Activated naive CD8-positive, alpha-beta T cell treated with anti-CD3 and anti-CD28 coated beads, Interleukin-2, amount 10 ng/mL, durations not matched to agents 7 days and 5 days (primary cell): Measurements from ENCODE around the gene BORCS6. TPM values are rescaled to one million over a fixed set of nuclear protein-coding genes. Genes with fewer than 3 reads are reported as not detected.

Experiments used
- ATAC-seq: fragments of 150-1000 bp; cut with Tn5 transposase; one replicate; pipeline ENCODE4 v1.10.0; 2021; ENCODE audit warnings: low read depth, moderate library complexity
- POLR2A ChIA-PET: fragments of 350-600 bp; sonication (Branson Sonifier 250); formaldehyde crosslinking; loops from one replicate; lab custom pipeline; 2021; ENCODE audit warnings: antibody characterized with exemption; lab: Charles Lee
- DNase-seq: peaks from one replicate; pipeline ENCODE4 v3.0.0; 2021
- H3K27ac Mint-ChIP-seq: one replicate; pipeline ENCODE4 v1.8.0; 2022; ENCODE audit warnings: mild to moderate bottlenecking, mixed read lengths
- H3K27me3 Mint-ChIP-seq: one replicate; pipeline ENCODE4 v1.8.0; 2022; ENCODE audit warnings: mild to moderate bottlenecking, moderate library complexity, mixed read lengths
- H3K36me3 Mint-ChIP-seq: one replicate; pipeline ENCODE4 v1.8.0; 2021; ENCODE audit warnings: mild to moderate bottlenecking, mixed read lengths
- H3K4me1 Mint-ChIP-seq: one replicate; pipeline ENCODE4 v1.8.0; 2021; ENCODE audit warnings: mixed read lengths
- H3K4me3 Mint-ChIP-seq: one replicate; pipeline ENCODE4 v1.8.0; 2022; ENCODE audit warnings: mild to moderate bottlenecking, moderate library complexity, mixed read lengths
- H3K9me3 Mint-ChIP-seq: one replicate; pipeline ENCODE4 v1.8.0; 2021; ENCODE audit warnings: mixed read lengths
- microRNA-seq: library from miRNA; unstranded; fragments of <30 nt; microRNA quantifications from one replicate; pipeline ENCODE4 v1.2.0, GENCODE V29; 2022
- total RNA-seq, 2 experiments: library from RNA; stranded (reverse); gene quantifications; one replicate each; pipeline ENCODE4 v1.2.3, GENCODE V29; 2021

The BORCS6 gene
- total RNA-seq, 2 experiments from 2014 or later: 15.7 to 16.5 TPM

DNA sequence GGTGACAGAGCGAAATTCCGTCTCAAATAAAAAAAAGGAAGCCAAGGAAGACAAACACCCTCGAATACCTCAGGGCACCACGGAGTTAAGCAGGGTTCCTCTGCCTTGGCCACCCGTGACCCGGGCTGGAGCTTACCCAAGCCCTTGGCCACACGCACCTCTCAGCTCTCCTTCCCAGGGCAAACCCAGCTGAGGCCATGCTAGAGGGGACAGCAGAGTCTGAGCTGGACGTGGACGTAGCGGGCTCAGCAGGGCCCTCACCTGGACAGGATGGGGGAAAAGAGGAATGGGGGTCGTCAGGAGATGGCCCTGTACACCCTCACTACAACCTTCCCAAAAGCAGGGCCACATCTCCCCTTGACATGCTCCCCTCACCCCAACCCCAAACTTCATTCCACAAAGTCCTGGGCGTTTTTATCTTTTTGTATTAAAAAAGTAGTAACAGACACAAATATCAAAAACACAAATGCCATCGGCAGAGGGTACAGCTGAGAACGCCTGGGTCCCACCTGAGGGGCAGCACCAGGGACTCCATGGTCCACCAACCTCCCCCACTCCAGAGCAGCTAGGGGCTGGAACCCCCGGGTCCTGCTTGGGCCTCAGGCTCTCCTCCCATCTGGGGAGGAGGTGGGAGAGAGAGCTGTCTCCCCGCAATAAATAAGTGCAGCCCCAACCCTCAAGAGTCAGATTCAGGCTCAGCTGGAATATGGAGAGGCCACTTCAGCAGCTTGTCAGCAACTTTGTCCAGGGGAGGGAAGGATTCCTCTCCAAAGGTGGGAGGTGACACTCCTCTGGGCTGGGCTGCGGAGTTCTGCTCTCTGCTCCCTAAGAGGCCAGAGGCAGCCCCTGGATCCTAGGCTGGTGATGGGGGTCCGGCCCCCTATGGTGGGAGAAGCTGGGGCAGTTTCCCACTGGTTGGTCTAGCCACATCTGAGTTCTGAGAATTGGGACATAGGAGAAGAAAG, 49.6 kb downstream of the BORCS6 start:
- Mint-ChIP-seq H3K4me1 (peaks cover 4% of the 10 kb centered on the region), H3K4me3 (no peak overlapping the region), H3K36me3 (peaks cover 3% of the 10 kb centered on the region), H3K9me3 (no peaks in the 10 kb centered on the region), H3K27ac (peak overlapping the region; percentile 24), H3K27me3 (peaks cover 6% of the 10 kb centered on the region)
- DNase-seq (no peak), ATAC-seq (no peak)
- POLR2A ChIA-PET: interaction anchor here (0.9 to 4.5 kb wide), 10 partner anchors 11 to 83 kb away, joined by 3 to 39 read pairs (median 4); partner anchors contain the start of gene HES7

DNA sequence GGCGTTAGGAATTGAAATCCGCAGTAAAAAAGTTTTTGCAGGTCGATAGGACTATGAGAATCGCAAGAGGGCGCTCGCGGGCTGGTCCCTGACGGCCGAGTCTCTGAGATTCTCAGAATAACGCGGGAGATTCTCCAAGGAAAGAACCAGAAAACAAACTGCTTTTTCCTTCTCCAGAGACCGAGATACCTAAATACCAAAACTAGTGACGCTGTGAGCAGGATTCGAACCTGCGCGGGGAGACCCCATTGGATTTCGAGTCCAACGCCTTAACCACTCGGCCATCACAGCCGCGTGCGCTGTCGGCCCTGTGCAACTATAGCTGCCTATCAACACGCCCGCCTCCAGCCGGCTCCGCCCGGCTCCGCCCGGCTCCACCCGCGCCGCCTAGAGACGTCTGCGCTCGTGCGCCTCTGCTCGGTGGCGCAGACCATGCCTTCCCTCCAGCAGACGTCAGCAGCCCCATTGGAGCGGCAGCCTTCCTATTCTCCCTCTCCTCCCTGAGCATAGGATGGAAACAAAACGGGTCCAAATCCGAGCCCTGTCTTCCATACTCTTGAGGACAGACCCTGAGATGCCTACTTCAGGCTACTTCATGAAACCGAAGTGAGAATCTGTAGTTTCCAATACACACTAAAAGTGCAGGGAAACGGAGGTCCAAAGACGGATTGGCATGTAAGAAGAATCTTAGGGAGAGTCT, 51.2 kb downstream of the BORCS6 start:
- ATAC-seq: peak; percentile 97
- Mint-ChIP-seq H3K27ac (no peak overlapping the region), H3K9me3 (no peaks in the 10 kb centered on the region), H3K27me3 (peaks cover 6% of the 10 kb centered on the region), H3K36me3 (peaks cover 1% of the 10 kb centered on the region), H3K4me1 (peaks cover 4% of the 10 kb centered on the region), H3K4me3 (no peak overlapping the region)
- POLR2A ChIA-PET: interaction anchor here (0.9 to 4.5 kb wide), 15 partner anchors 12 to 109 kb away, joined by 3 to 39 read pairs (median 4); partner anchors contain the start of genes CTC1 and PER1
- DNase-seq: peak; percentile 97

DNA sequence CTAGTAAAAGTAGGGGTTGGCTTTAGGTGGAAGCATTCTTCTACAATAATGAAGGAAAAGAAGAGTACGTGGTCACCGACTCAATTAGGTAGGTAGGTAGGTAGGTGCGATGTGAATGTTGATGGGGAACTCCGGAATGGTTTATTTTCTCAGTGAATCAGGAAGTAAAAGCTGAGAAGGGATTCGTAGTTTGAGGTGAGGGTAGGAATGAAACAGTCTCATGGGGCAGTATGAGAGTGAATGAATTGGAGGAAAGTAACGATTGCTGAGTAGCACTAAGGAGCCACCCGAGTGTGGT, 51.7 kb downstream of the BORCS6 start:
- POLR2A ChIA-PET: interaction anchor here (0.9 to 4.5 kb wide), 9 partner anchors 12 to 110 kb away, joined by 3 to 39 read pairs (median 4); partner anchors contain the start of genes CTC1 and PER1
- H3K27me3 Mint-ChIP-seq: peaks cover 6% of the 10 kb centered on the region
- H3K4me3 Mint-ChIP-seq: no peak overlapping the region
- peaks cover 4% of the 10 kb centered on the region for H3K4me1 Mint-ChIP-seq
- no peaks in the 10 kb centered on the region for H3K9me3 Mint-ChIP-seq
- H3K27ac Mint-ChIP-seq: no peak overlapping the region
- DNase-seq (no peak), ATAC-seq (no peak)
- H3K36me3 Mint-ChIP-seq: no peaks in the 10 kb centered on the region

Small RNA genes lying within 50 kb of the gene (microRNA-seq; reads per million reads assigned to microRNA genes)
- gene MIR4521: 158 reads per million, percentile 61 among the genes with 10 or more reads in this experiment
- gene MIR6883: not detected

Other genes with a start within 250 kb of the BORCS6 start
- not detected for gene GUCY2D, start 187.6 kb downstream of the BORCS6 start, total RNA-seq
- not detected for gene ALOX15B, start 151.1 kb downstream of the BORCS6 start, total RNA-seq
- gene ALOX12B, start 102.5 kb downstream of the BORCS6 start, total RNA-seq: under 1 TPM; 0.65 to 0.97 TPM
- not detected for gene ALOXE3, start 71.7 kb downstream of the BORCS6 start, total RNA-seq
- under 1 TPM; 0.23 to 0.75 TPM for gene HES7, start 66.1 kb downstream of the BORCS6 start, total RNA-seq
- gene PER1, start 37.8 kb downstream of the BORCS6 start, total RNA-seq: 10 to 100 TPM; 52.7 to 53.6 TPM
- gene VAMP2, start 27.2 kb downstream of the BORCS6 start, total RNA-seq: 100 to 1,000 TPM; 116 to 118 TPM
- 10 to 100 TPM; 39.5 to 46.4 TPM for gene TMEM107, start 13.8 kb downstream of the BORCS6 start, total RNA-seq
- gene AURKB, start 20.4 kb upstream of the BORCS6 start, total RNA-seq: 100 to 1,000 TPM; 128 to 152 TPM
- 100 to 1,000 TPM; 129 to 130 TPM for gene CTC1, start 57.9 kb upstream of the BORCS6 start, total RNA-seq
- gene PFAS, start 59.1 kb upstream of the BORCS6 start, total RNA-seq: 10 to 100 TPM; 47.2 to 56.8 TPM
- gene RANGRF, start 98.5 kb upstream of the BORCS6 start, total RNA-seq: 10 to 100 TPM; 43.6 to 44.9 TPM
- 1 to 10 TPM; 7.4 to 9.1 TPM for gene SLC25A35, start 105.2 kb upstream of the BORCS6 start, total RNA-seq
- gene ARHGEF15, start 120.1 kb upstream of the BORCS6 start, total RNA-seq: not detected
- gene ODF4, start 149.7 kb upstream of the BORCS6 start, total RNA-seq: not detected
- 1,000 to 10,000 TPM; 1,984 to 2,045 TPM for gene RPL26, start 193.0 kb upstream of the BORCS6 start, total RNA-seq
- gene RNF222, start 207.6 kb upstream of the BORCS6 start, total RNA-seq: under 1 TPM; 0.30 to 0.31 TPM
- gene NDEL1, start 245.7 kb upstream of the BORCS6 start, total RNA-seq: 10 to 100 TPM; 68.4 to 79.0 TPM